Measurements from ENCODE around the gene ATG4A.

Gene ATG4A

DNA sequence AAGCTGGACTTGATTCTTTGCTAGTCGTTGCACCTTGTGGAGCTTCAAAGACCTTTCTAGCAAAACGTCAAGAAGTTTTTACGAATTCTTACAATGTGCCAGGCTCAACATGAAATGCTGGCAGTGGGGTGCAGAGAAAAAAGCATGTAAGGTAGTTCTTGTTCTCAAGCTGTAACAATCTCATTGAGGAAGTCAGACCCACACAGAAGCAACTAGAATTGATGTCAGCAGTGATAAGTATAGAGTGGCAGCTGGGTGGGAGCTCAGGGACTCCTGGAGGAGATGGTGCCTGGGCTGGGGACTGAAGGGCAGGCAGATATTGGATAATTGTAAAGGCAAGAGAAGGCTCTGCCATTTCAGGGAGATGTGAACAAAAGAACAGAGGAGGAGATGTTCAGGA is 82.3 kb downstream of the ATG4A start:
- TF ChIP-seq, protein P1, sequence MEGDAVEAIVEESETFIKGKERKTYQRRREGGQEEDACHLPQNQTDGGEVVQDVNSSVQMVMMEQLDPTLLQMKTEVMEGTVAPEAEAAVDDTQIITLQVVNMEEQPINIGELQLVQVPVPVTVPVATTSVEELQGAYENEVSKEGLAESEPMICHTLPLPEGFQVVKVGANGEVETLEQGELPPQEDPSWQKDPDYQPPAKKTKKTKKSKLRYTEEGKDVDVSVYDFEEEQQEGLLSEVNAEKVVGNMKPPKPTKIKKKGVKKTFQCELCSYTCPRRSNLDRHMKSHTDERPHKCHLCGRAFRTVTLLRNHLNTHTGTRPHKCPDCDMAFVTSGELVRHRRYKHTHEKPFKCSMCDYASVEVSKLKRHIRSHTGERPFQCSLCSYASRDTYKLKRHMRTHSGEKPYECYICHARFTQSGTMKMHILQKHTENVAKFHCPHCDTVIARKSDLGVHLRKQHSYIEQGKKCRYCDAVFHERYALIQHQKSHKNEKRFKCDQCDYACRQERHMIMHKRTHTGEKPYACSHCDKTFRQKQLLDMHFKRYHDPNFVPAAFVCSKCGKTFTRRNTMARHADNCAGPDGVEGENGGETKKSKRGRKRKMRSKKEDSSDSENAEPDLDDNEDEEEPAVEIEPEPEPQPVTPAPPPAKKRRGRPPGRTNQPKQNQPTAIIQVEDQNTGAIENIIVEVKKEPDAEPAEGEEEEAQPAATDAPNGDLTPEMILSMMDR (IDR thresholded peaks at IDR 0.05; ENCODE audit: low read depth, low read length, missing control alignments) = no peak
- no peak overlapping the region for H3K4me3 ChIP-seq (replicated peaks; ENCODE audit: low read depth, low read length)
- DNase-seq (ENCODE audit: extremely low read depth, low read depth) = no peak

DNA sequence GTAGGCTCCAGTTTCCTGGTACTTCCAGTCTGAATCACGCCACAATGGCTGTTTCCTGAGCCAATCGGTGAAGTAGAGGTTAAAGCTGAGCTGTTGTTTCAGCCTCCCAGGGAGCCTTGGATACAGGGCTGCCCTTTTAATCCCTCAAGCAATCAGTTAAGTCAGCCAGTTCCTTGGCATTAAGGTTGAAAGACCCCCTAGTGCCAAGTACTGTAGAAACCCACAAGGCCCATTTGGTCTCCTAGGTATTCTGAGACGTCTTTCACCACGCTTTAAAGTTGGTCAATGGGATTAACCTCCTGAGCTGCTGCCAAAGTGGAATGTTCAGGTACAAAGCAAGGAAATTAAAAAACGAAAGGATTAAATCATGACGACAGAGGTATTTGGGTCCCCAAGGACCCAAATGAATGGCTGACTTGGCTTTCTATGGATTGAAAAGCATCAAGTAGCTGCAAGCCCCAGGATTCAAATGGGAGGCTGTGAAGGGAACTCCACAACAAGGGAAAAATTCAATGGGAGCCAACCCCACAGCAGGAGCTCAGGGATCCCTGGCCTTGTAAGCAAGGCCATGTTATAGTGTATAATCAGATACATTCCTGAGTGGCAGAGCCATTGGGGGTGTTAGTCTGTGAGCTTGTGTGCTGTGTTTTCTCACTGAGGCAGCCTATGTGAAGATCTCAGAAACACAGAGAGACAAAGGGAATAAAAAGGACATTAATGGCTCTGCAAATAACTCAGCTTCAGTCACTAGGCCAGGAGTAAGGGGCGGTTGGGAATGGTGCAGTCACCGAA is 86.0 kb downstream of the ATG4A start:
- no peak for DNase-seq (ENCODE audit: extremely low read depth, low read depth)
- TF ChIP-seq, protein P1 (IDR thresholded peaks at IDR 0.05; ENCODE audit: low read depth, low read length, missing control alignments) = no peak

DNA sequence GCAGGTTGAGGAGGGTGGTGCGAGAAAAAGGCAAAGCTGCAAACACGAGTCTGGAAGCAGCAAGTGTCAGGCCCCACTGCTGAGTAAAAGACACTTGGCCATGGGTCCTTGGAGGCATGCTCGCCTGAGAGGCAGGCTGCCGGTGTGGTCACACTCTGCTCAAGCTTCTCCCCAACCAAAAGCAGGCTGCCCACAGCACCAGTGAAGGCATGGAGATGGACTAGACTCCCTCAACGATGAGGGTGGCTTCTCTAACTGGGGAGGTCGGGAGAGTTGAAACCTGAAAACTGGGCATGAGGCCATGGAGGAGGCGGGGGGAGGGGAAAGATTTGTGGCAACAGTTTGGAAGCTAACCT is 86.5 kb downstream of the ATG4A start:
- H3K4me3 ChIP-seq (replicated peaks; ENCODE audit: low read depth, low read length) = no peak overlapping the region
- TF ChIP-seq, protein P1 (IDR thresholded peaks at IDR 0.05; ENCODE audit: low read depth, low read length, missing control alignments) = no peak
- no peak for DNase-seq (ENCODE audit: extremely low read depth, low read depth)

More for the DNA sequence above, 86.0 kb downstream of the ATG4A start:
- H3K4me3 ChIP-seq (replicated peaks; ENCODE audit: low read depth, low read length) = no peak overlapping the region

DNA sequence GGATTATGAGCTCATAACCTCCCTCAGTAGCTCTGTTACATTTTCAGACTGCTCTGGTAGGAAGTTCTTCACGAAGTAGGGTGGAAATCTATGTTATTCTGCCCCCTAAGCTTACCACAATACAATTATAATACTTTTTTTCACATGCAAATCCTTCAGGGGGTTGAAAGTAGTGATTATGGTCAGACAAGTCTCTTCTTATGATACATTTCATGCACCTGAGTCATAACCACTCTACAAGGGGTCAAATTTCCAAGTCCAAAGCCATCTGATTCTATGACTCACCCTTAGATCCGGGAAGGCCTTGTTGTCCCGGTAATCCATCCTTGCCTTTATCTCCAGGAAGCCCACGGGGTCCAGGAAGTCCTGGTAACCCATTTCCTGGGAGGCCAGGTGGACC is 95.2 kb downstream of the ATG4A start:
- TF ChIP-seq, protein P1 (IDR thresholded peaks at IDR 0.05; ENCODE audit: low read depth, low read length, missing control alignments) = no peak
- DNase-seq (ENCODE audit: extremely low read depth, low read depth) = peak; percentile 56

DNA sequence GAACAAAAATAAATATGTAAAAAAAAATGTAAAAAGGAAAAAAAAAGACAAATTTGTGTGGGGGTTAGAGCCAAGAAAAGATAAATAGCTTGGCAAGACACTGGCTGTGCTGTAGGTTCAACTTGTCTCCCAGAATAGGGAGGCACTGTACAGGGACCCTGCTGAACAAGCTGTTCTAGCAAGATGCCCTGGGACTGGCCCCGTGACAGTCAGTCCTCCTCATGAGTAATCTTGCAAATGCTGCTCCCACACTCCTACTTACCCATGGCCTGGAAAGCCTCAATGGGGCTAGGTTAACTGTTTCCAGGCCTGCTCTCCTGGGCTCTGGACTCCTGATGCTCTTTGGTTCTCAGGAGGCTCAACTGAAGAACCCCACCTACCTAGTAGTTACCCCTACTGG is 106.8 kb downstream of the ATG4A start:
- DNase-seq (ENCODE audit: extremely low read depth, low read depth) = no peak
- H3K4me3 ChIP-seq (replicated peaks; ENCODE audit: low read depth, low read length) = no peak overlapping the region
- TF ChIP-seq, protein P1 (IDR thresholded peaks at IDR 0.05; ENCODE audit: low read depth, low read length, missing control alignments) = no peak

More for the DNA sequence above, 95.2 kb downstream of the ATG4A start:
- no peak overlapping the region for H3K4me3 ChIP-seq (replicated peaks; ENCODE audit: low read depth, low read length)

DNA sequence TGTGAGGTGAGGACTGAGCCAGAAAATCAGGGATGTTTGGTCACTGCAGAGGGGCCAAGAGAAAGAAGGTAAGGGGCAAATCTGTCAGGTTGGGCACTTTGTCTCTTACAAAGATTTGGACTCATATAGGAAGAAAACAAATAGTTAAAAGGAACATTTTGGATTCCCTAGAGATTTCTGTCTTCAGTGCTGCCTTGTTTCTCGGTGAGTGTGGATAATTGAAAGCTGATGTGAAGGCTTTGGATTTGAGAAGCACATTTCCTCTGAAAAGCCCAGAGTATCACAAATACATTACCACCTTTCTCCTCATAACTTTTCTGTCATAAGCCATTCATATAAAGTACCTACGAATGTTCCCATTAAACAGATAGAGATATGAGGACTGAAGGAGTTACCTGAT is 107.5 kb downstream of the ATG4A start:
- DNase-seq (ENCODE audit: extremely low read depth, low read depth) = no peak
- TF ChIP-seq, protein P1 (IDR thresholded peaks at IDR 0.05; ENCODE audit: low read depth, low read length, missing control alignments) = no peak
- H3K4me3 ChIP-seq (replicated peaks; ENCODE audit: low read depth, low read length) = no peak overlapping the region

DNA sequence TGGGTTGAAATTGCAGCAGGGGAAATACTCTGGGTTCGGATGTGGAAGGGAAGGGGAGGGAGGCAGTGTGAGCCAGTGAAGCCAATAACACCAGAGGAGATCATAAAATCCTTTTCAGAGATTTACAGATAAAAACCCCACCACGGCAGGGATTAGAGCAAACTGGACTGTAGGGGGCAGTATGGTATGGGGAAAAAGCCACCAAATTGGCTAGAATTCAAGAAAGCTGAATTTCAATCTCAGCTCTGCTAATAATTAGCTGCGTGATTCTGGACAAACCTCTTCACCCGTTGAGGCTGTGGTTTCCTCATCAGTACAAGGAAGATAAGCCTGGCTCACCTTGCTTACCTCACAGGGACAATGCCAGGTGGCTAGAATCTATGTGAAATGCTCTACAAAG is 108.1 kb downstream of the ATG4A start:
- DNase-seq (ENCODE audit: extremely low read depth, low read depth) = no peak
- TF ChIP-seq, protein P1 (IDR thresholded peaks at IDR 0.05; ENCODE audit: low read depth, low read length, missing control alignments) = peak; percentile 56
- H3K4me3 ChIP-seq (replicated peaks; ENCODE audit: low read depth, low read length) = no peak overlapping the region
